B cell (primary cell): Measurements from ENCODE around the gene GATA5. TPM values are rescaled to one million over a fixed set of nuclear protein-coding genes. Genes with fewer than 3 reads are reported as not detected.
A peak's percentile ranks its signal among the peaks of the same experiment; 100 is the strongest.

Source experiments
- ATAC-seq: fragments of 200-7000 bp; cut with Tn5 transposase; one replicate; pipeline ENCODE4 v1.10.0; 2021; ENCODE audit warnings: low read depth, mild to moderate bottlenecking, moderate number of reproducible peaks, moderate library complexity
- CTCF ChIA-PET: fragments of 350-600 bp; sonication (Branson Sonifier 250); formaldehyde crosslinking; loops from one replicate; lab custom pipeline; 2021; ENCODE audit warnings: antibody characterized with exemption, inconsistent platforms; lab: Charles Lee
- POLR2A ChIA-PET: fragments of 350-600 bp; sonication (Branson Sonifier 250); formaldehyde crosslinking; loops from one replicate; lab custom pipeline; 2021; ENCODE audit warnings: antibody characterized with exemption; lab: Charles Lee
- DNase-seq: peaks from one replicate; pipeline ENCODE4 v3.0.0; 2013
- H2AFZ ChIP-seq: 2 replicates; pipeline ENCODE4 v1.6.1; 2012; ENCODE audit warnings: mild to moderate bottlenecking, low read depth, low read length; ENCODE audit not compliant: insufficient read depth, poor library complexity, severe bottlenecking
- H3K27ac ChIP-seq, 2 donors: 1 replicate in 1 of 2; 2 replicates in 1 of 2; pipeline ENCODE4 v1.5.1; 2012 to 2013; ENCODE audit warnings: low read length in 2 of 2, mild to moderate bottlenecking in 2 of 2, moderate library complexity in 1 of 2
- H3K27me3 ChIP-seq, 4 experiments: fragments of 200-600 bp in 1 of 4; sonication (generic) in 1 of 4; replicated peaks in 1 of 4; 1 replicate in 2 of 4; 2 replicates in 2 of 4; pipeline versions ENCODE4 v1.6.1 to v1.7.0; 2013 to 2016; ENCODE audit warnings: low read length in 3 of 4, mild to moderate bottlenecking in 2 of 4, mixed read lengths in 1 of 4, moderate library complexity in 1 of 4; ENCODE audit not compliant: insufficient read depth in 4 of 4, control insufficient read depth in 3 of 4; ENCODE audit errors: control extremely low read depth in 1 of 4
- H3K36me3 ChIP-seq, 2 experiments: replicated peaks in 1 of 2; 1 replicate in 1 of 2; 2 replicates in 1 of 2; pipeline versions ENCODE4 v1.6.1 to v1.7.1; 2013; ENCODE audit warnings: low read length in 1 of 2; ENCODE audit not compliant: insufficient read depth in 2 of 2, control insufficient read depth in 1 of 2; ENCODE audit errors: control extremely low read depth in 1 of 2, extremely low read depth in 1 of 2
- H3K4me1 ChIP-seq, 2 donors: fragments of 200-600 bp in 1 of 2; sonication (generic) in 1 of 2; 1 replicate in 1 of 2; 2 replicates in 1 of 2; pipeline versions ENCODE4 v1.5.1 to v1.6.1; 2013 to 2017; ENCODE audit warnings: low read length in 2 of 2; ENCODE audit not compliant: control insufficient read depth in 2 of 2, insufficient read depth in 2 of 2
- H3K4me2 ChIP-seq: replicated peaks from 2 replicates; pipeline ENCODE3; 2012; ENCODE audit warnings: mild to moderate bottlenecking, low read depth, low read length; ENCODE audit not compliant: poor library complexity, severe bottlenecking
- H3K4me3 ChIP-seq, 5 experiments: fragments of 200-600 bp in 1 of 5; sonication (generic) in 1 of 5; 1 replicate in 3 of 5; 2 replicates in 2 of 5; pipeline versions ENCODE4 v1.5.1 to v1.7.0; 2011 to 2016; ENCODE audit warnings: low read length in 4 of 5, mild to moderate bottlenecking in 4 of 5, low read depth in 2 of 5, control low read depth in 1 of 5, moderate library complexity in 1 of 5; ENCODE audit not compliant: insufficient read depth in 1 of 5; ENCODE audit errors: control extremely low read depth in 1 of 5, extremely low read depth in 1 of 5
- H3K79me2 ChIP-seq: fragments of 200-600 bp; sonication (generic); one replicate; pipeline ENCODE4 v1.6.0; 2016; ENCODE audit warnings: low read length; ENCODE audit not compliant: control insufficient read depth, insufficient read depth
- H3K9ac ChIP-seq: fragments of 200-600 bp; sonication (generic); 2 replicates; pipeline ENCODE4 v1.6.1; 2017; ENCODE audit warnings: mild to moderate bottlenecking, low read length, moderate library complexity
- H3K9me3 ChIP-seq, 3 donors: one replicate each; pipeline versions ENCODE4 v1.6.1 to v1.7.1; 2013; ENCODE audit warnings: low read length in 2 of 3; ENCODE audit not compliant: control insufficient read depth in 2 of 3, insufficient read depth in 1 of 3; ENCODE audit errors: control extremely low read depth in 1 of 3
- H4K20me1 ChIP-seq: 2 replicates; pipeline ENCODE4 v1.6.0; 2012; ENCODE audit warnings: mild to moderate bottlenecking, low read length; ENCODE audit not compliant: insufficient read depth, control insufficient read depth, poor library complexity, severe bottlenecking
- H3K27ac Mint-ChIP-seq: one replicate; pipeline ENCODE4 v1.8.0; 2021; ENCODE audit warnings: mixed read lengths
- H3K27me3 Mint-ChIP-seq: one replicate; pipeline ENCODE4 v1.8.0; 2021; ENCODE audit warnings: mixed read lengths
- H3K4me1 Mint-ChIP-seq: one replicate; pipeline ENCODE4 v1.8.0; 2021; ENCODE audit warnings: mixed read lengths
- H3K4me3 Mint-ChIP-seq: one replicate; pipeline ENCODE4 v1.8.0; 2021; ENCODE audit warnings: mixed read lengths
- H3K9me3 Mint-ChIP-seq: one replicate; pipeline ENCODE4 v1.8.0; 2022; ENCODE audit warnings: mixed read lengths; ENCODE audit not compliant: insufficient read depth
- CTCF ChIP-seq: fragments of 200-600 bp; IDR thresholded peaks from one replicate; pipeline ENCODE4 v1.8.0; 2022; ENCODE audit warnings: antibody characterized with exemption, mild to moderate bottlenecking
- EZH2 ChIP-seq: IDR thresholded peaks from 2 replicates; pipeline ENCODE4 v1.6.1; 2012; ENCODE audit warnings: borderline replicate concordance, low read depth, mild to moderate bottlenecking, moderate library complexity, low read length; ENCODE audit not compliant: insufficient read depth, poor library complexity, severe bottlenecking
- WGBS: methylation state at CpG from one replicate; pipeline ENCODE4 v1.1.5; 2013; ENCODE audit warnings: missing lambda C conversion rate; ENCODE audit not compliant: insufficient coverage; 5-methylcytosine and 5-hydroxymethylcytosine counted together
- intact Hi-C: fragments of 100-400 bp; cut with micrococcal nuclease; formaldehyde crosslinking; loops from one replicate; pipeline ENCODE4 v1.10.0; 2022
- polyA plus RNA-seq: library from polyadenylated mRNA; depleted of rRNA; stranded (reverse); fragments of >200 nt; gene quantifications from 2 replicates; pipeline ENCODE4 v1.2.3, GENCODE V29; 2012
- total RNA-seq, 2 donors: library from RNA; stranded (reverse); fragments of 120-200 nt in 1 of 2; gene quantifications; 1 replicate in 1 of 2; 2 replicates in 1 of 2; pipeline versions ENCODE4 v1.2.3 to v1.2.4, GENCODE V29; 2013 to 2022

GATA5 gene
- total and polyA plus RNA-seq, 2 donors (not counting 1 experiment from before 2014, with no cell fraction given) = not detected

DNA sequence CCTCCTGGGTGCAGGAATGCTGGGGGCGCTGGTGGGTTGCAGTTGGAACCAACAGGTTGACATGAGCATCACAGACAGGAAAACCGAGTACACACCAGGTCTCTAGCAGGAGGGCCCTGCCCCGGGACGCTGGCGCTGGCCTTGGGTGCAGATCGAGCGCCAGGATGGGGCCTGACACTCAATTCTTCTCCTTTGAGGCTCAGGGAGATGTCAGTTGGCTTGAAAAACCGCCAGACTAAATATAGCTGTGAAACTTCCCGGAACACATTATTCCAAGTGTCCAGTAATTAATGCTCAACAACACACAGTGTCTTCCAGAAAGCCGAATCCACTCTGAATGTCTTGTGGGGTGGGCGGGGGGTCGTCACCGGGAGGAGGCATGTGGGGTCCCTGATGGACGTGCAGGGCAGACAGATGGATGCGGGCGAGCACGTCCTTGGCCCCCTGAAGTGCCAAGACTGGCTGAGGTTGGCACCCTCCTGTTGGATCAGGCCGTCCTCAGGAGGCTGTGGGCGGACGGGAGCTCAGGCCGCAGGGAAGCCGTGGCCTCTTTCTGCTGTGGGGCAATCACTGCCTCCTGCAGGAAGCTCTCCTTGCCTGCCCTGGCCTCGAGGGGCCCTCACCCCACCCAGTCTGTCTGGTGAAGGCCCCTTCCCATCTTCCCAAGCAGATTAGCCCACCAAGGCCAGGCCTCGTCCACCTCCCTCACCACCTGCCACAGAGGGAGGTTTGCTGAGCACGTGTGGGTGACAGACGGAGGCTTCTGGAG, 19.4 kb upstream of the GATA5 start:
- Histone ChIP-seq H3K4me2 (peak overlapping the region; percentile 66), H4K20me1 (no peaks in the 10 kb centered on the region), H3K27me3 (peaks cover 0 to 5% (median 0%) of the 10 kb centered on the region in 4 experiments), H2AFZ (peak overlapping the region; percentile 64), H3K9me3 (no peaks in the 10 kb centered on the region), H3K4me1 (peaks cover 36 to 49% of the 10 kb centered on the region in 2 donors), H3K36me3 (no peaks in the 10 kb centered on the region), H3K27ac (peak overlapping the region; percentile 29 to 83), H3K9ac (peak overlapping the region; percentile 49), H3K4me3 (peak overlapping the region in 2 of 5 experiments; percentile 1 to 8), H3K79me2 (no peaks in the 10 kb centered on the region)
- 94% methylated on average over 20 of the region's 26 CpGs for WGBS
- peak overlapping the region; percentile 64 for H3K4me3 Mint-ChIP-seq
- H3K27ac Mint-ChIP-seq = peak overlapping the region; percentile 73
- CTCF ChIA-PET = interaction anchor here (0.7 to 3.4 kb wide), 5 partner anchors 84 to 417 kb away, joined by 3 to 13 read pairs (median 3); no protein-coding TSS in a partner anchor
- intact Hi-C loops = no loop called here
- no peak for DNase-seq
- peaks cover 6% of the 10 kb centered on the region for H3K27me3 Mint-ChIP-seq
- peaks cover 27% of the 10 kb centered on the region for H3K4me1 Mint-ChIP-seq
- no peaks in the 10 kb centered on the region for H3K9me3 Mint-ChIP-seq
- TF ChIP-seq EZH2 (no peak), CTCF (no peak)
- POLR2A ChIA-PET = no interaction called here
- ATAC-seq = no peak

- H3K27ac Mint-ChIP-seq = peak overlapping the region; percentile 73
- CTCF ChIA-PET = interaction anchor here (0.8 to 3.4 kb wide), 4 partner anchors 83 to 418 kb away, joined by 3 to 13 read pairs (median 5); no protein-coding TSS in a partner anchor
Measured at GRCh38 chr20:62494537-62494936, 18.7 kb upstream of the GATA5 start.

More at GRCh38 chr20:62494537-62494936, 18.7 kb upstream of the GATA5 start:
- peak overlapping the region; percentile 66 for H3K4me2 ChIP-seq
- POLR2A ChIA-PET = no interaction called here
- Mint-ChIP-seq H3K27me3 (peaks cover 9% of the 10 kb centered on the region), H3K9me3 (no peaks in the 10 kb centered on the region), H3K4me3 (peak overlapping the region; percentile 64), H3K4me1 (peaks cover 23% of the 10 kb centered on the region)
- H3K4me1 ChIP-seq = peaks cover 36 to 43% of the 10 kb centered on the region in 2 donors
- H3K9ac ChIP-seq = peak overlapping the region; percentile 49
- H3K4me3 ChIP-seq = peak overlapping the region in 3 of 5 experiments; percentile 1 to 8 (median 1)
- H3K27ac ChIP-seq = peak overlapping the region; percentile 29 to 83
- H3K27me3 ChIP-seq = peaks cover 0 to 8% (median 0%) of the 10 kb centered on the region in 4 experiments
- no peaks in the 10 kb centered on the region for H4K20me1 ChIP-seq
- intact Hi-C loops = no loop called here
- no peaks in the 10 kb centered on the region for H3K36me3 ChIP-seq
- ATAC-seq (peak; percentile 31), DNase-seq (peak; percentile 68)
- WGBS = 18% methylated on average over 5 of the region's 7 CpGs
- no peak for TF ChIP-seq CTCF
- no peak for TF ChIP-seq EZH2
- H3K79me2 ChIP-seq = no peaks in the 10 kb centered on the region
- H3K9me3 ChIP-seq = no peaks in the 10 kb centered on the region
- H2AFZ ChIP-seq = peak overlapping the region; percentile 64
